LNCAP (cell line): ENCODE results near the gene NCKAP5.

Experiments used
- TF ChIP-seq, protein P1 (sequence below): fragments of 450-650 bp; IDR thresholded peaks from 2 replicates; pipeline ENCODE4 v1.5.1; 2017; ENCODE audit warnings: mild to moderate bottlenecking

NCKAP5 gene

GRCh38 chr2:132776287-132776686 is 792.0 kb downstream of the NCKAP5 start:
- TF ChIP-seq, protein P1, sequence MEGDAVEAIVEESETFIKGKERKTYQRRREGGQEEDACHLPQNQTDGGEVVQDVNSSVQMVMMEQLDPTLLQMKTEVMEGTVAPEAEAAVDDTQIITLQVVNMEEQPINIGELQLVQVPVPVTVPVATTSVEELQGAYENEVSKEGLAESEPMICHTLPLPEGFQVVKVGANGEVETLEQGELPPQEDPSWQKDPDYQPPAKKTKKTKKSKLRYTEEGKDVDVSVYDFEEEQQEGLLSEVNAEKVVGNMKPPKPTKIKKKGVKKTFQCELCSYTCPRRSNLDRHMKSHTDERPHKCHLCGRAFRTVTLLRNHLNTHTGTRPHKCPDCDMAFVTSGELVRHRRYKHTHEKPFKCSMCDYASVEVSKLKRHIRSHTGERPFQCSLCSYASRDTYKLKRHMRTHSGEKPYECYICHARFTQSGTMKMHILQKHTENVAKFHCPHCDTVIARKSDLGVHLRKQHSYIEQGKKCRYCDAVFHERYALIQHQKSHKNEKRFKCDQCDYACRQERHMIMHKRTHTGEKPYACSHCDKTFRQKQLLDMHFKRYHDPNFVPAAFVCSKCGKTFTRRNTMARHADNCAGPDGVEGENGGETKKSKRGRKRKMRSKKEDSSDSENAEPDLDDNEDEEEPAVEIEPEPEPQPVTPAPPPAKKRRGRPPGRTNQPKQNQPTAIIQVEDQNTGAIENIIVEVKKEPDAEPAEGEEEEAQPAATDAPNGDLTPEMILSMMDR: no peak

DNA sequence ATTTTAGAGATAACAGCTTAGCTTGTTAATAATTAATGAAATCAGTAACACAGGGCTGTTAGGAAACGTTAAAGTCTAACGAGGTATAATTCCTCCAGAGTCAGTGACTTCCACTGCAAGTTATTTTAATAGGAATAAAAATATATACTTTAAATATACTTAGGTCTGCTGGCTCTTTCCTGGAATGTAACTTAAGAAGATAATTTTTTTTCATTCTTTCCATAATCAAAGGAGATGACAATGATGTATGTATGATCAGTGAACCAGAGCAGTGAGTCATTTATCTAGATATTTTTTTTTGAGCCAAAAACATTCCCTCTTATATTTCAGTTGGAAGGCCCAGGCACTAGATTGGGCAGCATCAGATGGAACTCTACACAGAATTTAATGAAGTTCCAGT is 794.1 kb downstream of the NCKAP5 start:
- TF ChIP-seq, protein P1: no peak

DNA sequence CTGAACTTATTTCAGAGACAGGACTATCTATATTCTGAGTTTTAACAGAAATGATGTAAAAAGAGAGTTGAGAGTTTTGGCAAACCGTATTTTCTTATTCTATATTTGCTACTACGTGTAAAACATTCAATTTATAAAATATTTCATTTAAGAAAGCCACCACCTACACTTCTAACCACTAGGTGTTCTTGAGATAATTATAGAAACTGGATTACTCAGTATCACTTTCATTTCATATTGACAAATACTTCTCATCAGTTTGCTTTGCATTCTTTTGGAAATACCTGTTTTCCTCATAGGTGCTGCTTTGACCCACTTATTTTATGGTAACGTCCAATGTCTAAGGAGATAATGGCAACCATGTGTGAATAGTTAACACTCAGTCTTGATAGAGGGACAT is 794.9 kb downstream of the NCKAP5 start:
- TF ChIP-seq, protein P1: no peak

GRCh38 chr2:132772340-132772739 is 795.9 kb downstream of the NCKAP5 start:
- TF ChIP-seq, protein P1: no peak

DNA sequence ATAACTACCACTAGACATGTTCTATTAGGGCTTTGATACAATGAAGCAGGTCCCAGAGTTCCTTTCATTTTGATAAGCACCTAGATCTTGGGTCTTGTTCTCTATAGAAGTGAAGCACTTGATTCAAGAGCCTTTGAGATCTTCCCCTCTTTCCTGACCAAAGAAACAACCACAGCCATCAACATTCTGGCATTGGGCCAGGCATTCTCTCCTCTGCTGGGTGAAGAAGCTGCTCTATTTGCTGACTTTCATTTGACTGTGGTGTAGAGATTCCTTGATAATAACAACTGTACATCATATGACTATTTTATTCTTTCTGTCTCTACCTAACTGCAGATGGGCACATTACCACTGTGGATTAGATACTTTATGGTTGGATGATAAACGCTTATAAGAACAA is 801.7 kb downstream of the NCKAP5 start:
- TF ChIP-seq, protein P1: no peak

DNA sequence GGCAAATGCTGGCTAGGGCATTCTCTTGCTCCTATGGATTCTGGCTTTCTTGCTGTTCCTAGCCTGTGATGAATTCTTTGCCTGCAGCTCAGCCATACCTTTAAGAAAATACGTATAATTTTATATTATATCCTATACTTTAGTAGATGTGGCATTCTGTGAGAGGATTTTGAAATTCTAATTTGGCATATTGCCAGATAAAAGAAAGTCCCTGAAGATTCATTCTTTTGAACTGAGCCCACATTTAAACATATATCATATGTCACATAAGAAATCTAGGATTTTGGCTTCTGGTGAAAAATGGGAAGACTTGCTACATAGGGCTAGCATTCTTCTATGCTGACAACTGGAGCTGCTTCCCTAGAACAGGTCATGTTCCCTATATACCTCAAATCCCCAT is 806.8 kb downstream of the NCKAP5 start:
- TF ChIP-seq, protein P1: no peak

GRCh38 chr2:132760971-132761370 is 807.3 kb downstream of the NCKAP5 start:
- TF ChIP-seq, protein P1: no peak

- TF ChIP-seq, protein P1: no peak
Measured at GRCh38 chr2:132760405-132760804, 807.9 kb downstream of the NCKAP5 start.
